GM12874 (cell line): ENCODE data around the gene CFAP74.

ENCODE experiments used
- TF ChIP-seq, protein P1 (sequence below): IDR thresholded peaks from 2 replicates; pipeline ENCODE4 v1.5.1; 2011; ENCODE audit warnings: low read depth, mild to moderate bottlenecking, control low read depth, low read length, moderate library complexity; ENCODE audit not compliant: insufficient read depth

The CFAP74 gene

GRCh38 chr1:2020310-2020655, 16.7 kb upstream of the CFAP74 start:
- TF ChIP-seq, protein P1, sequence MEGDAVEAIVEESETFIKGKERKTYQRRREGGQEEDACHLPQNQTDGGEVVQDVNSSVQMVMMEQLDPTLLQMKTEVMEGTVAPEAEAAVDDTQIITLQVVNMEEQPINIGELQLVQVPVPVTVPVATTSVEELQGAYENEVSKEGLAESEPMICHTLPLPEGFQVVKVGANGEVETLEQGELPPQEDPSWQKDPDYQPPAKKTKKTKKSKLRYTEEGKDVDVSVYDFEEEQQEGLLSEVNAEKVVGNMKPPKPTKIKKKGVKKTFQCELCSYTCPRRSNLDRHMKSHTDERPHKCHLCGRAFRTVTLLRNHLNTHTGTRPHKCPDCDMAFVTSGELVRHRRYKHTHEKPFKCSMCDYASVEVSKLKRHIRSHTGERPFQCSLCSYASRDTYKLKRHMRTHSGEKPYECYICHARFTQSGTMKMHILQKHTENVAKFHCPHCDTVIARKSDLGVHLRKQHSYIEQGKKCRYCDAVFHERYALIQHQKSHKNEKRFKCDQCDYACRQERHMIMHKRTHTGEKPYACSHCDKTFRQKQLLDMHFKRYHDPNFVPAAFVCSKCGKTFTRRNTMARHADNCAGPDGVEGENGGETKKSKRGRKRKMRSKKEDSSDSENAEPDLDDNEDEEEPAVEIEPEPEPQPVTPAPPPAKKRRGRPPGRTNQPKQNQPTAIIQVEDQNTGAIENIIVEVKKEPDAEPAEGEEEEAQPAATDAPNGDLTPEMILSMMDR = no peak

DNA sequence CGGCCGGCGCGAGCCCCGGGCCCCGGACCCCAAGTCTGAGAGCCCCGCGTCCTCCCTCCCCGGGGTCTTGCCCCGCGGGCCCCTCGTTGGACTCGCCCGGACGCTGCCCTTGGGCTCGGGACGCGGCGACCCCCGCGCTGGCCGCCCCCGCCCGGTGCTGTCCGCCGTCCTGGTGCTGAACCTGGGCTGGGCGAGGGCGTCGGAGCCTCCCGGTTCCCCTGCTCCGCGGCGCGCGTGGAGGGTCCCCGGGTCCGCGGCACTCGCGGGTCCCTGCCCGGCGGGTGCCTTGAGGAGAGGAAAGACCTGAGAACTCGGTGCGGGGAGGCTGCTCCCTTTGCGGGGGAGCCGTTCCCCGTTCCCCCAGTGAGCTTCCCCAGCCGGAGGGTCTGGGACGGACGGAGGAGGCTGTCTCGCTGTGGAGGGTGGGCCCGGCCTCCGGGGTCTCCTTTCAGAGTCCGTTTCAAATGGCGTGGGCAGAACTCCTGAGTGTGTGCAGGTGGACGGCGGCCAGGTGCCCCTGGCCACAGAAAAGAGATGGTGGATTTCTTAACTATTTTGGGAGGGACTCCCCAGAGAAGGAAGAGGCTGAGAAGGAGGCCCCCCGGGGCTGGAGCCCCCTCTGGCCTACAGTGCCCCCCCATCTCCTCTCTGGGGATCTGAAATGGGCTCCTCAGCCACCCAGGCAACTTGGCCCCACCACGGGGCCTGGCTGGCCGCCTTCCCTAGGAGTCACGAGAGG, 16.2 kb upstream of the CFAP74 start:
- TF ChIP-seq, protein P1 = no peak

- TF ChIP-seq, protein P1 = no peak
These were observed 15.6 kb upstream of the CFAP74 start, which contains the start of gene GABRD for GRCh38 chr1:2019172-2019543. TSS of gene GABRD (plus strand) at chr1:2019345. CDS start at chr1:2019424, 79 bp downstream.

- TF ChIP-seq, protein P1 = no peak
These were observed 14.9 kb upstream of the CFAP74 start for GRCh38 chr1:2018217-2019171.

GRCh38 chr1:2016123-2016522, 12.5 kb upstream of the CFAP74 start:
- TF ChIP-seq, protein P1 = no peak

GRCh38 chr1:2014741-2015735, 11.5 kb upstream of the CFAP74 start:
- TF ChIP-seq, protein P1 = no peak

DNA sequence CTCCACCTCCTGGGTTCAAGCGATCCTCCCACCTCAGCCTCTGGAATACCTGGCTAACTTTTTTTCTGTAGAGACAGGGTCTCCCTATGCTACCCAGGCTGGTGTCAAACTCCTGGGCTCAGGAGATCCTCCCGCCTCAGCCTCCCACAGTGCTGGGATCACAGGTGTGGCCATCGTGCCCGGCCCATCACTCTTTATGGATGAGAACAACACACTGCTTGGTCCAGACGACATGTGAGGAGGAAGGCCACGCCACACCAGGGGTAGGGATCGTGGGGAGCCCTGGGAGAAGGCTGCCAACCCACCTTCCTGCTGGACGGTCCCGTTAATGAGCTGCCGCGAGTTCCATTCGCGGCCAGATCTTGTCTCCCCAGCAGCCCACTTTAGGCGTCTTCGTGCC, 10.6 kb upstream of the CFAP74 start:
- TF ChIP-seq, protein P1 = no peak
